Neural cell (in vitro differentiated cells): ENCODE results near the gene SLAMF6. TPM values are rescaled to one million over a fixed set of nuclear protein-coding genes. Genes with fewer than 3 reads are reported as not detected.

Source experiments
- H2AFZ ChIP-seq: fragments of 200-600, 300-800 bp; sonication (generic), shearing (Covaris generic); 2 replicates; pipeline ENCODE4 v1.6.0; 2014; ENCODE audit warnings: low read depth, mild to moderate bottlenecking, antibody characterized with exemption, low read length, moderate library complexity
- H3F3A ChIP-seq: fragments of 200-600 bp; shearing (Covaris generic); 2 replicates; pipeline ENCODE4 v1.6.1; 2016; ENCODE audit warnings: mild to moderate bottlenecking, moderate library complexity, mixed read lengths, antibody characterized with exemption, low read length; ENCODE audit not compliant: insufficient read depth, poor library complexity, severe bottlenecking
- H3K27ac ChIP-seq: fragments of 200-600, 300-800 bp; sonication (generic), shearing (Covaris generic); 2 replicates; pipeline ENCODE4 v1.5.1; 2014; ENCODE audit warnings: mild to moderate bottlenecking, low read length, moderate library complexity
- H3K27me3 ChIP-seq: fragments of 300-800, 200-600 bp; sonication (generic), shearing (Covaris generic); 2 replicates; pipeline ENCODE4 v1.6.0; 2014; ENCODE audit warnings: mild to moderate bottlenecking, low read depth, low read length, moderate library complexity; ENCODE audit not compliant: insufficient read depth
- H3K36me3 ChIP-seq: fragments of 300-800, 200-600 bp; sonication (generic), shearing (Covaris generic); 2 replicates; pipeline ENCODE4 v1.5.1; 2014; ENCODE audit warnings: mild to moderate bottlenecking, antibody characterized with exemption, low read length, moderate library complexity; ENCODE audit not compliant: insufficient read depth
- H3K4me2 ChIP-seq: fragments of 300-800, 200-600 bp; sonication (generic), shearing (Covaris generic); 2 replicates; pipeline ENCODE4 v1.6.0; 2014; ENCODE audit warnings: mild to moderate bottlenecking, low read length
- H3K4me3 ChIP-seq: fragments of 300-800, 200-600 bp; sonication (generic), shearing (Covaris generic); 2 replicates; pipeline ENCODE4 v1.5.1; 2014; ENCODE audit warnings: mild to moderate bottlenecking, low read length, moderate library complexity
- H3K79me2 ChIP-seq: fragments of 200-600 bp; shearing (Covaris generic); replicated peaks from 2 replicates; pipeline ENCODE4 v1.6.0; 2014; ENCODE audit warnings: mild to moderate bottlenecking, low read length, moderate library complexity; ENCODE audit not compliant: insufficient read depth
- H3K9ac ChIP-seq: fragments of 300-800, 200-600 bp; sonication (generic), shearing (Covaris generic); 2 replicates; pipeline ENCODE4 v1.6.1; 2016; ENCODE audit warnings: mild to moderate bottlenecking, low read length, mixed read lengths
- H3K9me2 ChIP-seq: fragments of 200-600 bp; shearing (Covaris generic); 2 replicates; pipeline ENCODE4 v1.6.1; 2016; ENCODE audit warnings: mild to moderate bottlenecking, low read length, mixed read lengths; ENCODE audit not compliant: insufficient read depth
- H3K9me3 ChIP-seq: fragments of 200-600, 300-800 bp; sonication (generic), shearing (Covaris generic); 2 replicates; pipeline ENCODE4 v1.6.1; 2016; ENCODE audit warnings: mild to moderate bottlenecking, mixed run types, low read length, moderate library complexity, mixed read lengths
- H4K20me1 ChIP-seq: fragments of 200-600 bp; shearing (Covaris generic); 2 replicates; pipeline ENCODE4 v1.6.1; 2016; ENCODE audit warnings: mild to moderate bottlenecking, mixed run types; ENCODE audit not compliant: insufficient read depth
- EP300 ChIP-seq: fragments of 450-650 bp; conservative IDR thresholded peaks from 2 replicates; pipeline ENCODE4 v1.6.1; 2014; ENCODE audit warnings: antibody characterized with exemption, mild to moderate bottlenecking, moderate library complexity; ENCODE audit not compliant: poor library complexity, severe bottlenecking
- EZH2 ChIP-seq: fragments of 200-600, 300-800 bp; shearing (Covaris generic), sonication (generic); IDR thresholded peaks from 2 replicates; pipeline ENCODE4 v1.6.1; 2014; ENCODE audit warnings: antibody characterized with exemption, low read length, borderline replicate concordance, mild to moderate bottlenecking; ENCODE audit not compliant: insufficient read depth, poor library complexity, severe bottlenecking
- MXI1 ChIP-seq: fragments of 450-650 bp; conservative IDR thresholded peaks from 2 replicates; pipeline ENCODE4 v1.6.1; 2014; ENCODE audit warnings: antibody characterized with exemption, mild to moderate bottlenecking; ENCODE audit not compliant: poor library complexity, severe bottlenecking
- POLR2AphosphoS5 ChIP-seq: IDR thresholded peaks from 2 replicates; pipeline ENCODE4 v1.6.1; 2012
- RAD21 ChIP-seq: fragments of 450-650 bp; conservative IDR thresholded peaks from 2 replicates; pipeline ENCODE4 v1.6.1; 2014; ENCODE audit warnings: antibody characterized with exemption, mild to moderate bottlenecking, moderate library complexity
- SMC3 ChIP-seq: fragments of 450-650 bp; conservative IDR thresholded peaks from 2 replicates; pipeline ENCODE4 v1.6.1; 2014; ENCODE audit warnings: antibody characterized with exemption, mild to moderate bottlenecking, moderate library complexity; ENCODE audit not compliant: poor library complexity
- TAF1 ChIP-seq: IDR thresholded peaks from 2 replicates; pipeline ENCODE4 v1.6.1; 2012; ENCODE audit warnings: low read depth
- polyA plus RNA-seq: library from polyadenylated mRNA; depleted of rRNA; stranded (reverse); fragments of >200 nt; gene quantifications from 2 replicates; pipeline ENCODE4 v1.2.3, GENCODE V29; 2014
- TF ChIP-seq, protein P1 (sequence below): fragments of 450-650 bp; IDR thresholded peaks from 2 replicates; pipeline ENCODE4 v1.5.1; 2014; ENCODE audit warnings: antibody characterized with exemption, mild to moderate bottlenecking, moderate library complexity; ENCODE audit not compliant: poor library complexity, severe bottlenecking
- TF ChIP-seq, protein P2 (sequence below): IDR thresholded peaks from 2 replicates; pipeline ENCODE4 v1.6.1; 2012; ENCODE audit warnings: borderline replicate concordance

SLAMF6 gene
- polyA plus RNA-seq, 1 donor from 2014 or later = not detected

DNA sequence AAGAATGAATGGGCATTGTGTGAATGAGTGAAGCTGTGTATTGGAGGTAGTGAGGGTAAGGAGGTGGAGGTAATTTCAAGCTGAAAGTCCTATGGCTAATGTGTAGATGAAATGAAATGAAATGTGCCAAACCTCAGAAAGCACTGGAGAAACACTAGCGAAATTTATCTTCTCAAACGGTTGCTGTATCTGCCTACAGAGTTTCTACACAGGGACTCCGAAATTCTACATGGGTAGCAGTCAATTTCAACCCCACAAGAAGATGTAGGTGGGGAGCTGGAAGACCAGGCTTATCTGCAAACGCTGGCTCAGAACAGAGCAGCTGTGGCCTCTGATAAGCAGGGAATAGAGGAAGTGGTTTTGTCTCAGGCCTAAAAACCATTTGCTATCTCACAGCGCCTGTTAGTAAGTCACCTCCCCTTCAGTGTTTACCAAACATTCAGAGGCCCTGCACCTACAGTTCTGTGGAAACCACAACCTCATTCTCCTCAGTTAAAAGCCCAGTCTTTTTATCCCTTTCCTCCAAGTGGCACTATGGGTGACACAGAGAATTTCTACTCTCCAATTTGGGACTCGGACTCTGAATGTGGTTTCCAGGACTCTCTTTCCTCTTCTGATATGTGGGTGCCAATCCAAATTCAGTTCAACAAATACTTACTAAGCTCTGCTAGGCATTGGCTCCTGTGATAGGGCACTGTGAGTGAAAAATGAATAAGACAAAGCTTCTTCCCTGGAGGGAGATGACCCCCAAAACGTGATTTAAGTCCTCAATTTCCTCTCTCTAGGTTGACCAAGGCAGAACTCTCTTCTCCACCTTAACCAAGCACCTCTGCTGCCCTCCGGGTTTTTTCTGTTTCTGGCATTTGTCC is 17.2 kb upstream of the SLAMF6 start:
- Histone ChIP-seq H3K36me3 (no peaks in the 10 kb centered on the region), H3K27me3 (no peaks in the 10 kb centered on the region), H4K20me1 (no peaks in the 10 kb centered on the region), H3K9me3 (no peaks in the 10 kb centered on the region), H3K79me2 (no peaks in the 10 kb centered on the region), H2AFZ (no peak overlapping the region), H3F3A (no peaks in the 10 kb centered on the region), H3K27ac (no peak overlapping the region), H3K9me2 (no peaks in the 10 kb centered on the region), H3K9ac (no peak overlapping the region), H3K4me3 (no peak overlapping the region), H3K4me2 (no peak overlapping the region)
- TF ChIP-seq MXI1 = no peak
- TF ChIP-seq, protein P1, sequence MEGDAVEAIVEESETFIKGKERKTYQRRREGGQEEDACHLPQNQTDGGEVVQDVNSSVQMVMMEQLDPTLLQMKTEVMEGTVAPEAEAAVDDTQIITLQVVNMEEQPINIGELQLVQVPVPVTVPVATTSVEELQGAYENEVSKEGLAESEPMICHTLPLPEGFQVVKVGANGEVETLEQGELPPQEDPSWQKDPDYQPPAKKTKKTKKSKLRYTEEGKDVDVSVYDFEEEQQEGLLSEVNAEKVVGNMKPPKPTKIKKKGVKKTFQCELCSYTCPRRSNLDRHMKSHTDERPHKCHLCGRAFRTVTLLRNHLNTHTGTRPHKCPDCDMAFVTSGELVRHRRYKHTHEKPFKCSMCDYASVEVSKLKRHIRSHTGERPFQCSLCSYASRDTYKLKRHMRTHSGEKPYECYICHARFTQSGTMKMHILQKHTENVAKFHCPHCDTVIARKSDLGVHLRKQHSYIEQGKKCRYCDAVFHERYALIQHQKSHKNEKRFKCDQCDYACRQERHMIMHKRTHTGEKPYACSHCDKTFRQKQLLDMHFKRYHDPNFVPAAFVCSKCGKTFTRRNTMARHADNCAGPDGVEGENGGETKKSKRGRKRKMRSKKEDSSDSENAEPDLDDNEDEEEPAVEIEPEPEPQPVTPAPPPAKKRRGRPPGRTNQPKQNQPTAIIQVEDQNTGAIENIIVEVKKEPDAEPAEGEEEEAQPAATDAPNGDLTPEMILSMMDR = no peak
- TF ChIP-seq, protein P2, sequence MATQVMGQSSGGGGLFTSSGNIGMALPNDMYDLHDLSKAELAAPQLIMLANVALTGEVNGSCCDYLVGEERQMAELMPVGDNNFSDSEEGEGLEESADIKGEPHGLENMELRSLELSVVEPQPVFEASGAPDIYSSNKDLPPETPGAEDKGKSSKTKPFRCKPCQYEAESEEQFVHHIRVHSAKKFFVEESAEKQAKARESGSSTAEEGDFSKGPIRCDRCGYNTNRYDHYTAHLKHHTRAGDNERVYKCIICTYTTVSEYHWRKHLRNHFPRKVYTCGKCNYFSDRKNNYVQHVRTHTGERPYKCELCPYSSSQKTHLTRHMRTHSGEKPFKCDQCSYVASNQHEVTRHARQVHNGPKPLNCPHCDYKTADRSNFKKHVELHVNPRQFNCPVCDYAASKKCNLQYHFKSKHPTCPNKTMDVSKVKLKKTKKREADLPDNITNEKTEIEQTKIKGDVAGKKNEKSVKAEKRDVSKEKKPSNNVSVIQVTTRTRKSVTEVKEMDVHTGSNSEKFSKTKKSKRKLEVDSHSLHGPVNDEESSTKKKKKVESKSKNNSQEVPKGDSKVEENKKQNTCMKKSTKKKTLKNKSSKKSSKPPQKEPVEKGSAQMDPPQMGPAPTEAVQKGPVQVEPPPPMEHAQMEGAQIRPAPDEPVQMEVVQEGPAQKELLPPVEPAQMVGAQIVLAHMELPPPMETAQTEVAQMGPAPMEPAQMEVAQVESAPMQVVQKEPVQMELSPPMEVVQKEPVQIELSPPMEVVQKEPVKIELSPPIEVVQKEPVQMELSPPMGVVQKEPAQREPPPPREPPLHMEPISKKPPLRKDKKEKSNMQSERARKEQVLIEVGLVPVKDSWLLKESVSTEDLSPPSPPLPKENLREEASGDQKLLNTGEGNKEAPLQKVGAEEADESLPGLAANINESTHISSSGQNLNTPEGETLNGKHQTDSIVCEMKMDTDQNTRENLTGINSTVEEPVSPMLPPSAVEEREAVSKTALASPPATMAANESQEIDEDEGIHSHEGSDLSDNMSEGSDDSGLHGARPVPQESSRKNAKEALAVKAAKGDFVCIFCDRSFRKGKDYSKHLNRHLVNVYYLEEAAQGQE = no peak
- no peak for TF ChIP-seq RAD21
- TF ChIP-seq EZH2 = no peak
- no peak for TF ChIP-seq EP300
- no peak for TF ChIP-seq SMC3
- no peak for TF ChIP-seq POLR2AphosphoS5
- no peak for TF ChIP-seq TAF1

DNA sequence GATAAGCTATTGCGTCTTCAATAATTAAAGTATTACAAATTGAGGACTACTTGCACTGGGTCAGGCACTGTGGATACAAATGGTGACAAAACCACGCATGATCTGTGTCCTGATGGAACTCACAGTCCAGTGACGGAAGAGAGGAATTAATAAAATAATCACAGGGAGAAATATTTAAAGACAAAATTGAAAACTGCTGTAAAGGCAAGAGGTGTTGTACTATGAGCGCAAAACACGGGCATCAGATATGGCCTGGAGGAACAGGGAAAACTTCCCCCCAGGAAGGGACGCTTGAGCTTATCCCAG is 16.6 kb upstream of the SLAMF6 start:
- Histone ChIP-seq H3K27ac (no peak overlapping the region), H3K4me2 (no peak overlapping the region), H3K9me2 (no peaks in the 10 kb centered on the region), H3F3A (no peaks in the 10 kb centered on the region), H3K9ac (no peak overlapping the region), H3K27me3 (no peaks in the 10 kb centered on the region), H4K20me1 (no peaks in the 10 kb centered on the region), H3K36me3 (no peaks in the 10 kb centered on the region), H3K4me3 (no peak overlapping the region), H3K9me3 (no peaks in the 10 kb centered on the region), H2AFZ (no peak overlapping the region), H3K79me2 (no peaks in the 10 kb centered on the region)
- TF ChIP-seq, protein P1 = no peak
- TF ChIP-seq POLR2AphosphoS5 (no peak), MXI1 (no peak), RAD21 (no peak), EZH2 (no peak), SMC3 (no peak), EP300 (no peak), TAF1 (no peak)
- TF ChIP-seq, protein P2 = no peak
